ENCODE measurements around the gene DNAJB2. TPM values are rescaled to one million over a fixed set of nuclear protein-coding genes. Genes with fewer than 3 reads are reported as not detected.

The DNAJB2 gene
- total RNA-seq, 1 experiment from 2014 or later: 36.2 TPM

GRCh38 chr2:219269362-219270054, 9.7 kb upstream of the DNAJB2 start:
- CTCF ChIA-PET: interaction anchor here (0.9 kb wide), 1 partner anchor 98 kb away, joined by 3 read pairs; no protein-coding TSS in a partner anchor
- Histone ChIP-seq H3K4me2 (ENCODE audit: low read length) (no peak overlapping the region), H4K20me1 (ENCODE audit: insufficient read depth) (no peaks in the 10 kb centered on the region), H3K9me2 (ENCODE audit: insufficient read depth) (no peaks in the 10 kb centered on the region), H2AFZ (ENCODE audit: low read depth, low read length, poor library complexity, severe bottlenecking) (no peak overlapping the region), H3K9me3 (ENCODE audit: control insufficient read depth in 1 of 2, insufficient read depth in 1 of 2, low read depth in 1 of 2, low read length in 2 of 2) (no peaks in the 10 kb centered on the region), H3K36me3 (ENCODE audit: control insufficient read depth in 1 of 2, insufficient read depth in 2 of 2, low read length in 2 of 2) (no peaks in the 10 kb centered on the region), H3K9ac (ENCODE audit: low read length) (no peak overlapping the region), H3K79me2 (ENCODE audit: insufficient read depth, low read length) (no peaks in the 10 kb centered on the region), H3K4me1 (ENCODE audit: control insufficient read depth in 1 of 2, insufficient read depth in 2 of 2, low read length in 2 of 2) (peaks cover 19 to 22% of the 10 kb centered on the region in 2 experiments), H3K27ac (ENCODE audit: low read depth, low read length) (no peak overlapping the region), H3K27me3 (ENCODE audit: insufficient read depth, low read length) (peaks cover 6% of the 10 kb centered on the region; the same call in 1 of the 2 replicates), H3K4me3 (replicated peaks in 1 of 2; ENCODE audit: low read depth in 1 of 2, low read length in 2 of 2) (no peak overlapping the region)
- DNase-seq (ENCODE audit: low read depth, low spot score): no peak
- POLR2A ChIA-PET: interaction anchor here (1.7 kb wide), 1 partner anchor 10 kb away, joined by 5 read pairs; the partner anchor contains the start of gene DNAJB2
- BruUV-seq (replicated peaks): no TSS peak
- ATAC-seq: no peak
- RAD21 ChIA-PET (ENCODE audit: low non-redundant PET in 1 of 2, low total read pairs in 2 of 2, uncharacterized antibody in 2 of 2, unreplicated experiment in 2 of 2): no interaction called here
- intact Hi-C loops (cut with micrococcal nuclease): no loop called here
- no peak for TF ChIP-seq CTCF (IDR thresholded peaks at IDR 0.05 in 2 of 3, conservative IDR thresholded peaks at IDR 0.05 in 1 of 3; ENCODE audit: borderline replicate concordance in 1 of 3, insufficient read depth in 1 of 3, low read depth in 2 of 3, low read length in 2 of 3)
- no peak for TF ChIP-seq CBX3 (IDR thresholded peaks at IDR 0.05; ENCODE audit: low read depth)
- TF ChIP-seq REST (IDR thresholded peaks at IDR 0.05; ENCODE audit: low read depth): no peak
- no peak for TF ChIP-seq SRF (IDR thresholded peaks at IDR 0.05; ENCODE audit: low read depth)
- TF ChIP-seq POLR2AphosphoS5 (IDR thresholded peaks at IDR 0.05; ENCODE audit: low read depth, low read length): no peak
- no peak for TF ChIP-seq FOSL1 (IDR thresholded peaks at IDR 0.05; ENCODE audit: low read depth)
- no peak for TF ChIP-seq MAX (IDR thresholded peaks at IDR 0.05)
- TF ChIP-seq ZFX (IDR thresholded peaks at IDR 0.05): no peak
